HG03280 (cell line): ENCODE measurements around the gene CNOT6.

Experiments used
- ATAC-seq: cut with Tn5 transposase; IDR thresholded peaks from one replicate; pipeline ENCODE4 v1.9.1; 2021; ENCODE audit warnings: mild to moderate bottlenecking, moderate library complexity; ENCODE audit not compliant: unreplicated experiment

CNOT6 gene

GRCh38 chr5:180598797-180599589 is 104.8 kb downstream of the CNOT6 start:
- no peak for ATAC-seq

GRCh38 chr5:180599590-180599914 is 105.4 kb downstream of the CNOT6 start:
- ATAC-seq, result no peak

GRCh38 chr5:180599981-180600553 is 105.9 kb downstream of the CNOT6 start:
- ATAC-seq, result no peak

GRCh38 chr5:180600554-180601041 is 106.4 kb downstream of the CNOT6 start:
- ATAC-seq, result no peak

GRCh38 chr5:180601591-180602480 is 107.7 kb downstream of the CNOT6 start:
- ATAC-seq, result no peak

GRCh38 chr5:180602481-180603075 is 108.4 kb downstream of the CNOT6 start:
- ATAC-seq, result no peak

- no peak for ATAC-seq
Observed at GRCh38 chr5:180603076-180603594, 109.0 kb downstream of the CNOT6 start.

- ATAC-seq, result no peak
Observed at GRCh38 chr5:180604271-180604670, 110.1 kb downstream of the CNOT6 start.

GRCh38 chr5:180605554-180606214 is 111.5 kb downstream of the CNOT6 start:
- ATAC-seq, result no peak

GRCh38 chr5:180606215-180606785 is 112.1 kb downstream of the CNOT6 start:
- ATAC-seq, result no peak

- ATAC-seq, result no peak
Observed at GRCh38 chr5:180607861-180608571, 113.8 kb downstream of the CNOT6 start.

- ATAC-seq, result no peak
Observed at GRCh38 chr5:180608572-180609310, 114.6 kb downstream of the CNOT6 start.

GRCh38 chr5:180609386-180609785 is 115.2 kb downstream of the CNOT6 start:
- ATAC-seq, result no peak

GRCh38 chr5:180609817-180610550 is 115.8 kb downstream of the CNOT6 start:
- no peak for ATAC-seq

- no peak for ATAC-seq
Observed at GRCh38 chr5:180611140-180611850, 117.1 kb downstream of the CNOT6 start.

GRCh38 chr5:180612683-180613082 is 118.5 kb downstream of the CNOT6 start:
- ATAC-seq, result no peak

GRCh38 chr5:180613188-180613813 is 119.1 kb downstream of the CNOT6 start:
- ATAC-seq, result no peak
